HepG2 (cell line): ENCODE data around the gene BLOC1S4. TPM values are rescaled to one million over a fixed set of nuclear protein-coding genes. Genes with fewer than 3 reads are reported as not detected.

Source experiments
- EEA1 ChIP-seq: sonication (generic); formaldehyde crosslinking; IDR thresholded peaks from 2 replicates; pipeline ENCODE4 v1.5.1; 2020; ENCODE audit warnings: mild to moderate bottlenecking, missing genetic modification reagents, borderline replicate concordance
- FOXA1 ChIP-seq, 2 experiments: fragments of 450-650 bp in 1 of 2; sonication (generic) in 1 of 2; formaldehyde crosslinking in 1 of 2; IDR thresholded peaks; 2 replicates each; pipeline versions ENCODE4 v1.4.0 to v1.6.1; 2016 to 2020; ENCODE audit warnings: missing genetic modification reagents in 1 of 2
- MAZ ChIP-seq, 2 experiments: sonication (generic) in 1 of 2; formaldehyde crosslinking in 1 of 2; IDR thresholded peaks; 2 replicates each; pipeline versions ENCODE4 v1.5.0 to v1.6.1; 2012 to 2020; ENCODE audit warnings: low read depth in 2 of 2, mild to moderate bottlenecking in 2 of 2, borderline replicate concordance in 1 of 2, improper control_type of control experiment in 1 of 2, low read length in 1 of 2, missing genetic modification reagents in 1 of 2, moderate library complexity in 1 of 2
- NFKB2 ChIP-seq: sonication (generic); formaldehyde crosslinking; IDR thresholded peaks from 2 replicates; pipeline ENCODE4 v1.4.0; 2020; ENCODE audit warnings: missing genetic modification reagents, borderline replicate concordance
- NR2C2 ChIP-seq: sonication (generic); formaldehyde crosslinking; IDR thresholded peaks from 2 replicates; pipeline ENCODE4 v1.4.0; 2020; ENCODE audit warnings: missing genetic modification reagents, mild to moderate bottlenecking, moderate library complexity, borderline replicate concordance
- SNAPC4 ChIP-seq: sonication (generic); formaldehyde crosslinking; IDR thresholded peaks from 2 replicates; pipeline ENCODE4 v1.4.0; 2020; ENCODE audit warnings: mild to moderate bottlenecking, missing genetic modification reagents
- ZGPAT ChIP-seq: IDR thresholded peaks from 2 replicates; pipeline ENCODE4 v1.6.1; 2016; ENCODE audit warnings: mild to moderate bottlenecking
- ZNF263 ChIP-seq: sonication (generic); formaldehyde crosslinking; IDR thresholded peaks from 2 replicates; pipeline ENCODE4 v1.4.0; 2020; ENCODE audit warnings: missing genetic modification reagents
- ZNF331 ChIP-seq: sonication (generic); formaldehyde crosslinking; IDR thresholded peaks from 2 replicates; pipeline ENCODE4 v1.4.0; 2020; ENCODE audit warnings: missing genetic modification reagents
- ZNF512B ChIP-seq: sonication (generic); formaldehyde crosslinking; IDR thresholded peaks from 2 replicates; pipeline ENCODE4 v1.5.1; 2020; ENCODE audit warnings: missing genetic modification reagents, mild to moderate bottlenecking, borderline replicate concordance
- ZNF574 ChIP-seq: sonication (generic); formaldehyde crosslinking; IDR thresholded peaks from 2 replicates; pipeline ENCODE4 v1.4.0; 2020; ENCODE audit warnings: missing genetic modification reagents
- polyA plus RNA-seq, 8 experiments: library from polyadenylated mRNA; depleted of rRNA in 3 of 8; stranded (reverse) in 7 of 8; unstranded in 1 of 8; fragments of >200 nt; fragmentation: Illumina TruSeq in 4 of 8; extraction: Trizol in 4 of 8; gene quantifications; 2 replicates each; pipeline versions ENCODE4 v1.2.1 to v1.2.3, GENCODE V29; 2011 to 2016; ENCODE audit warnings: low read depth in 4 of 8, missing spikeins in 1 of 8, mixed read lengths in 1 of 8; ENCODE audit not compliant: insufficient read depth in 1 of 8
- total RNA-seq, 5 experiments: library from RNA; depleted of rRNA; stranded (reverse); fragments of >200 nt; fragmentation: Illumina TruSeq; extraction: Trizol; gene quantifications; 2 replicates each; pipeline ENCODE4 v1.2.3, GENCODE V29; 2016; ENCODE audit warnings: low read depth in 1 of 5

BLOC1S4 gene
- total and polyA plus RNA-seq, 2 of the 13 experiments (the other 11 are each of a cell fraction or from before 2014, with no cell fraction given): 15.5 to 20.9 TPM

- TF ChIP-seq SNAPC4 (CRISPR knock-in tag) (no peak; the same call in 1 of the 2 replicates), ZNF512B (CRISPR knock-in tag) (peak; percentile 79; the same call in 1 of the 2 replicates), MAZ (IDR thresholded peaks at IDR 0.05; ENCODE audit: borderline replicate concordance, low read depth, low read length) (no peak), MAZ (CRISPR knock-in tag; IDR thresholded peaks at IDR 0.05; ENCODE audit: low read depth) (peak; percentile 57; the same call in 1 of the 2 replicates), NR2C2 (CRISPR knock-in tag) (0 out of 2 replicates have a peak, but pooled peaks have one; percentile 24), ZNF331 (CRISPR knock-in tag) (0 out of 2 replicates have a peak, but pooled peaks have one; percentile 40), NFKB2 (peak; percentile 45; the same call in 1 of the 2 replicates), ZNF263 (CRISPR knock-in tag) (0 out of 2 replicates have a peak, but pooled peaks have one; percentile 45), FOXA1 (IDR thresholded peaks at IDR 0.05) (no peak), FOXA1 (CRISPR knock-in tag; IDR thresholded peaks at IDR 0.05) (peak; percentile 32; the same call in 1 of the 2 replicates), ZGPAT (CRISPR knock-in tag) (0 out of 2 replicates have a peak, but pooled peaks have one; percentile 15), ZNF574 (CRISPR knock-in tag) (peak; percentile 25; the same call in 1 of the 2 replicates), EEA1 (CRISPR knock-in tag) (peak; percentile 57; the same call in 1 of the 2 replicates)
Measured at GRCh38 chr4:6746721-6747293, 30.8 kb downstream of the BLOC1S4 start (continued).
